Mesenchymal stem cell (in vitro differentiated cells and primary cell): ENCODE measurements around the gene LY9.

Source experiments
- DNase-seq: peaks from one replicate; pipeline ENCODE4 v3.0.0-alpha.2; 2013
- H2AFZ ChIP-seq: one replicate; pipeline ENCODE4 v1.6.1; 2013; ENCODE audit warnings: low read depth, mild to moderate bottlenecking, control low read depth, inconsistent platforms, low read length, moderate library complexity
- H2AK5ac ChIP-seq: 2 replicates; pipeline ENCODE4 v1.6.1; 2013; ENCODE audit warnings: low read length, moderate library complexity, mild to moderate bottlenecking, inconsistent platforms; ENCODE audit not compliant: severe bottlenecking
- H2BK120ac ChIP-seq: one replicate; pipeline ENCODE4 v1.6.1; 2013; ENCODE audit warnings: low read depth, mild to moderate bottlenecking, inconsistent platforms, low read length, moderate library complexity
- H2BK12ac ChIP-seq, 2 experiments: one replicate each; pipeline ENCODE4 v1.6.1; 2013; ENCODE audit warnings: inconsistent platforms in 2 of 2, low read length in 2 of 2, mild to moderate bottlenecking in 2 of 2, moderate library complexity in 2 of 2, control low read depth in 1 of 2
- H2BK15ac ChIP-seq: one replicate; pipeline ENCODE4 v1.6.1; 2013; ENCODE audit warnings: mild to moderate bottlenecking, low read depth, inconsistent platforms; ENCODE audit not compliant: poor library complexity, severe bottlenecking
- H2BK5ac ChIP-seq: 2 replicates; pipeline ENCODE4 v1.6.1; 2013; ENCODE audit warnings: low read depth, mild to moderate bottlenecking, low read length, control low read depth, inconsistent platforms; ENCODE audit not compliant: poor library complexity, severe bottlenecking
- H3K14ac ChIP-seq, 2 experiments: one replicate each; pipeline ENCODE4 v1.6.1; 2013; ENCODE audit warnings: inconsistent platforms in 2 of 2, low read length in 2 of 2, control low read depth in 1 of 2, mild to moderate bottlenecking in 1 of 2, moderate library complexity in 1 of 2
- H3K18ac ChIP-seq, 2 experiments: one replicate each; pipeline ENCODE4 v1.6.1; 2013; ENCODE audit warnings: inconsistent platforms in 2 of 2, low read length in 2 of 2, control low read depth in 1 of 2, low read depth in 1 of 2, mild to moderate bottlenecking in 1 of 2
- H3K23ac ChIP-seq, 2 experiments: one replicate each; pipeline ENCODE4 v1.6.1; 2013; ENCODE audit warnings: inconsistent platforms in 2 of 2, low read length in 2 of 2, mild to moderate bottlenecking in 2 of 2, moderate library complexity in 2 of 2, control low read depth in 1 of 2
- H3K27ac ChIP-seq: 2 replicates; pipeline ENCODE4 v1.5.1; 2013; ENCODE audit warnings: mild to moderate bottlenecking, moderate library complexity, low read length, control low read depth, inconsistent platforms; ENCODE audit not compliant: poor library complexity, severe bottlenecking
- H3K27me3 ChIP-seq, 2 experiments: 2 replicates each; pipeline versions ENCODE4 v1.6.1 to v1.7.0; 2013; ENCODE audit warnings: low read length in 2 of 2, mild to moderate bottlenecking in 2 of 2, moderate library complexity in 2 of 2, control low read depth in 1 of 2, inconsistent platforms in 1 of 2; ENCODE audit not compliant: control insufficient read depth in 1 of 2, insufficient read depth in 1 of 2
- H3K36me3 ChIP-seq, 2 experiments: 2 replicates each; pipeline versions ENCODE4 v1.6.1 to v1.7.0; 2013; ENCODE audit warnings: low read length in 2 of 2, control low read depth in 1 of 2, inconsistent platforms in 1 of 2, low read depth in 1 of 2, mild to moderate bottlenecking in 1 of 2; ENCODE audit not compliant: insufficient read depth in 2 of 2, control insufficient read depth in 1 of 2
- H3K4ac ChIP-seq, 2 experiments: one replicate each; pipeline ENCODE4 v1.6.1; 2013; ENCODE audit warnings: inconsistent platforms in 2 of 2, low read length in 2 of 2, mild to moderate bottlenecking in 2 of 2, moderate library complexity in 2 of 2, control low read depth in 1 of 2, low read depth in 1 of 2
- H3K4me1 ChIP-seq: 2 replicates; pipeline ENCODE4 v1.6.1; 2013; ENCODE audit warnings: low read depth, low read length, control low read depth; ENCODE audit not compliant: control insufficient read depth, insufficient read depth
- H3K4me2 ChIP-seq: 2 replicates; pipeline ENCODE4 v1.6.1; 2013; ENCODE audit warnings: low read length, mild to moderate bottlenecking, inconsistent platforms; ENCODE audit not compliant: poor library complexity, severe bottlenecking
- H3K4me3 ChIP-seq, 2 experiments: 2 replicates each; pipeline versions ENCODE4 v1.5.1 to v1.7.0; 2013; ENCODE audit warnings: low read length in 2 of 2, mild to moderate bottlenecking in 2 of 2, control low read depth in 1 of 2, low read depth in 1 of 2; ENCODE audit not compliant: insufficient read depth in 1 of 2
- H3K79me1 ChIP-seq: replicated peaks from 2 replicates; pipeline ENCODE4 v1.6.1; 2013; ENCODE audit warnings: mild to moderate bottlenecking, control low read depth, low read length, inconsistent platforms; ENCODE audit not compliant: poor library complexity, severe bottlenecking
- H3K9ac ChIP-seq: 2 replicates; pipeline ENCODE4 v1.7.0; 2013; ENCODE audit warnings: mild to moderate bottlenecking, low read length, moderate library complexity
- H3K9me3 ChIP-seq: 2 replicates; pipeline ENCODE4 v1.7.0; 2013; ENCODE audit warnings: mild to moderate bottlenecking, low read length; ENCODE audit not compliant: control insufficient read depth
- H4K8ac ChIP-seq: one replicate; pipeline ENCODE4 v1.6.1; 2013; ENCODE audit warnings: inconsistent platforms, mild to moderate bottlenecking, low read length, moderate library complexity
- H4K91ac ChIP-seq: one replicate; pipeline ENCODE4 v1.6.1; 2013; ENCODE audit warnings: mild to moderate bottlenecking, low read length, inconsistent platforms
- WGBS: methylation state at CpG from one replicate; pipeline ENCODE4 v1.1.7; 2013; ENCODE audit warnings: mixed read lengths; 5-methylcytosine and 5-hydroxymethylcytosine counted together

The LY9 gene

GRCh38 chr1:160758521-160758920 is 37.5 kb upstream of the LY9 start:
- no peak overlapping the region for H2BK120ac ChIP-seq
- no peak overlapping the region for H3K9ac ChIP-seq
- H3K4me3 ChIP-seq = no peak overlapping the region
- H2BK5ac ChIP-seq = no peak overlapping the region
- H3K14ac ChIP-seq = no peak overlapping the region
- no peak for DNase-seq
- H3K9me3 ChIP-seq = no peaks in the 10 kb centered on the region
- H3K4me1 ChIP-seq = no peaks in the 10 kb centered on the region
- no peak overlapping the region for H3K23ac ChIP-seq
- no peaks in the 10 kb centered on the region for H3K36me3 ChIP-seq
- no peak overlapping the region for H3K27ac ChIP-seq
- H3K4ac ChIP-seq = no peak overlapping the region
- H2BK15ac ChIP-seq = no peak overlapping the region
- H2AK5ac ChIP-seq = no peak overlapping the region
- H2AFZ ChIP-seq = no peak overlapping the region
- 87% methylated on average over 2 of the region's 2 CpGs for WGBS
- no peaks in the 10 kb centered on the region for H3K79me1 ChIP-seq
- no peak overlapping the region for H3K4me2 ChIP-seq
- no peaks in the 10 kb centered on the region for H3K27me3 ChIP-seq
- H4K8ac ChIP-seq = no peak overlapping the region
- H4K91ac ChIP-seq = no peak overlapping the region
- H2BK12ac ChIP-seq = no peak overlapping the region
- no peak overlapping the region for H3K18ac ChIP-seq

- Histone ChIP-seq H3K79me1 (no peaks in the 10 kb centered on the region), H4K8ac (no peak overlapping the region), H3K4me2 (no peak overlapping the region), H3K9me3 (no peaks in the 10 kb centered on the region), H3K23ac (no peak overlapping the region), H3K4ac (no peak overlapping the region), H2BK12ac (no peak overlapping the region), H3K4me1 (no peaks in the 10 kb centered on the region), H3K18ac (no peak overlapping the region), H2BK15ac (no peak overlapping the region), H3K4me3 (no peak overlapping the region), H2BK120ac (no peak overlapping the region), H3K14ac (no peak overlapping the region), H3K27ac (no peak overlapping the region), H3K27me3 (no peaks in the 10 kb centered on the region), H2AFZ (no peak overlapping the region), H2AK5ac (no peak overlapping the region), H4K91ac (no peak overlapping the region), H3K9ac (no peak overlapping the region), H3K36me3 (no peaks in the 10 kb centered on the region), H2BK5ac (no peak overlapping the region)
- DNase-seq = no peak
Measured at GRCh38 chr1:160759740-160760139, 36.2 kb upstream of the LY9 start.

GRCh38 chr1:160761046-160761445 is 34.9 kb upstream of the LY9 start:
- no peak overlapping the region for H3K9ac ChIP-seq
- no peak overlapping the region for H2BK15ac ChIP-seq
- H3K36me3 ChIP-seq = no peaks in the 10 kb centered on the region
- no peak overlapping the region for H2AK5ac ChIP-seq
- no peak overlapping the region for H3K27ac ChIP-seq
- H3K4me1 ChIP-seq = no peaks in the 10 kb centered on the region
- H4K8ac ChIP-seq = no peak overlapping the region
- no peak overlapping the region for H3K18ac ChIP-seq
- no peak overlapping the region for H3K14ac ChIP-seq
- no peaks in the 10 kb centered on the region for H3K79me1 ChIP-seq
- no peak overlapping the region for H3K23ac ChIP-seq
- H3K4ac ChIP-seq = no peak overlapping the region
- no peaks in the 10 kb centered on the region for H3K9me3 ChIP-seq
- no peak overlapping the region for H2BK5ac ChIP-seq
- H2AFZ ChIP-seq = no peak overlapping the region
- DNase-seq = no peak
- H3K4me2 ChIP-seq = no peak overlapping the region
- WGBS = 80% methylated on average over 4 of the region's 4 CpGs
- H3K27me3 ChIP-seq = no peaks in the 10 kb centered on the region
- H4K91ac ChIP-seq = no peak overlapping the region
- no peak overlapping the region for H2BK120ac ChIP-seq
- H2BK12ac ChIP-seq = no peak overlapping the region
- H3K4me3 ChIP-seq = no peak overlapping the region

GRCh38 chr1:160761886-160762285 is 34.1 kb upstream of the LY9 start:
- DNase-seq = no peak
- Histone ChIP-seq H4K8ac (no peak overlapping the region), H2AK5ac (no peak overlapping the region), H2BK120ac (no peak overlapping the region), H3K27ac (no peak overlapping the region), H3K4me1 (no peaks in the 10 kb centered on the region), H3K14ac (no peak overlapping the region), H3K9me3 (no peaks in the 10 kb centered on the region), H3K18ac (no peak overlapping the region), H3K4me3 (no peak overlapping the region), H3K23ac (no peak overlapping the region), H2BK12ac (no peak overlapping the region), H2AFZ (no peak overlapping the region), H2BK15ac (no peak overlapping the region), H3K36me3 (no peaks in the 10 kb centered on the region), H3K4ac (no peak overlapping the region), H2BK5ac (no peak overlapping the region), H3K4me2 (no peak overlapping the region), H3K79me1 (no peaks in the 10 kb centered on the region), H3K9ac (no peak overlapping the region), H3K27me3 (no peaks in the 10 kb centered on the region), H4K91ac (no peak overlapping the region)
- whole genome bisulfite sequencing = 79% methylated on average over 2 of the region's 2 CpGs
